ENCODE measurements around the gene TNRC6C. TPM values are rescaled to one million over a fixed set of nuclear protein-coding genes. Genes with fewer than 3 reads are reported as not detected.

The TNRC6C gene
- total RNA-seq, 1 donor from 2014 or later: 27.0 TPM

- no peak overlapping the region for H3K27ac Mint-ChIP-seq
- peaks cover 10% of the 10 kb centered on the region for H3K36me3 Mint-ChIP-seq
- DNase-seq (ENCODE audit: low spot score in 2 of 2, unreplicated experiment in 2 of 2): no peak
- H3K27me3 Mint-ChIP-seq (ENCODE audit: low read depth): no peaks in the 10 kb centered on the region
- no peaks in the 10 kb centered on the region for H3K4me1 Mint-ChIP-seq
- H3K9me3 Mint-ChIP-seq: no peaks in the 10 kb centered on the region
- no peak for TF ChIP-seq CTCF (IDR thresholded peaks at IDR 0.05; ENCODE audit: unreplicated experiment)
- H3K4me3 Mint-ChIP-seq: no peak overlapping the region
Measured at GRCh38 chr17:78109489-78109761, 150.9 kb downstream of the TNRC6C start.

GRCh38 chr17:78110363-78111015 lies 152.0 kb downstream of the TNRC6C start:
- Mint-ChIP-seq H3K4me1 (no peaks in the 10 kb centered on the region), H3K27me3 (ENCODE audit: low read depth) (no peaks in the 10 kb centered on the region), H3K36me3 (peaks cover 10% of the 10 kb centered on the region), H3K27ac (no peak overlapping the region), H3K4me3 (no peak overlapping the region), H3K9me3 (no peaks in the 10 kb centered on the region)
- no peak for TF ChIP-seq CTCF (IDR thresholded peaks at IDR 0.05; ENCODE audit: unreplicated experiment)
- no peak for DNase-seq (ENCODE audit: low spot score in 2 of 2, unreplicated experiment in 2 of 2)

GRCh38 chr17:78111016-78111726 lies 152.7 kb downstream of the TNRC6C start:
- Mint-ChIP-seq H3K27ac (no peak overlapping the region), H3K4me3 (no peak overlapping the region), H3K4me1 (no peaks in the 10 kb centered on the region), H3K27me3 (ENCODE audit: low read depth) (no peaks in the 10 kb centered on the region), H3K36me3 (peaks cover 10% of the 10 kb centered on the region), H3K9me3 (no peaks in the 10 kb centered on the region)
- DNase-seq (ENCODE audit: low spot score in 2 of 2, unreplicated experiment in 2 of 2): no peak
- no peak for TF ChIP-seq CTCF (IDR thresholded peaks at IDR 0.05; ENCODE audit: unreplicated experiment)

DNA sequence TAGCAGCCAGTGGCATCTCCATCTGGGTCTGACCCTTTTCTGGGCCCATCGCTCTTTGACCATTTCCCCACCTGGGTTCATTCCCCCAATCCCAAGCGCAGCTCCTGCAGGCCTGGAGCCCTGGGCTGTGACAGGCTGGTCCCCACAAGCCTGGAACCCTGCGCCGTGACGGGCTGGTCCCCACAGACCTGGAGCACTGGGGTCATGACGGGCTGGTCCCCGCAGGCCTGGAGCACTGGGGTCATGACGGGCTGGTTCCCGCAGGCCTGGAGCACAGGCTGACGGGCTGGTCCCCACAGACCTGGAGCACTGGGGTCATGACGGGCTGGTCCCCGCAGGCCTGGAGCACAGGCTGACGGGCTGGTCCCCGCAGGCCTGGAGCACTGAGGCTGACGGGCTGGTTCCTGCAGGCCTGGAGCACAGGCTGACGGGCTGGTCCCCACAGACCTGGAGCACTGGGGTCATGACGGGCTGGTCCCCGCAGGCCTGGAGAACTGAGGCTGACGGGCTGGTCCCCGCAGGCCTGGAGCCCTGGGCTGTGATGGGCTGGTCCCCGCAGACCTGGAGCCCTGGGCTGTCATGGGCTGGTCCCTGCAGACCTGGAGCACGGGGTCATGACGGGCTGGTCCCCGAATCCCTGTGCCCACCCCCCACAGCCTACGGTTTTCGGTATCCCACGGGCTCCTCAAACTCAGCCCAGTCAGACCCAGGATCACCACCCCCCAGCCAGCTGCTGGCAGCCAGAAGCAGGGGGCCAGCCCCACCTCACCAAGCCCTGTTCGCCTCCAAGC lies 153.4 kb downstream of the TNRC6C start:
- H3K36me3 Mint-ChIP-seq: peaks cover 10% of the 10 kb centered on the region
- H3K4me3 Mint-ChIP-seq: no peak overlapping the region
- no peak for TF ChIP-seq CTCF (IDR thresholded peaks at IDR 0.05; ENCODE audit: unreplicated experiment)
- H3K27me3 Mint-ChIP-seq (ENCODE audit: low read depth): no peaks in the 10 kb centered on the region
- no peak overlapping the region for H3K27ac Mint-ChIP-seq
- no peak for DNase-seq (ENCODE audit: low spot score in 2 of 2, unreplicated experiment in 2 of 2)
- no peaks in the 10 kb centered on the region for H3K4me1 Mint-ChIP-seq
- no peaks in the 10 kb centered on the region for H3K9me3 Mint-ChIP-seq

DNA sequence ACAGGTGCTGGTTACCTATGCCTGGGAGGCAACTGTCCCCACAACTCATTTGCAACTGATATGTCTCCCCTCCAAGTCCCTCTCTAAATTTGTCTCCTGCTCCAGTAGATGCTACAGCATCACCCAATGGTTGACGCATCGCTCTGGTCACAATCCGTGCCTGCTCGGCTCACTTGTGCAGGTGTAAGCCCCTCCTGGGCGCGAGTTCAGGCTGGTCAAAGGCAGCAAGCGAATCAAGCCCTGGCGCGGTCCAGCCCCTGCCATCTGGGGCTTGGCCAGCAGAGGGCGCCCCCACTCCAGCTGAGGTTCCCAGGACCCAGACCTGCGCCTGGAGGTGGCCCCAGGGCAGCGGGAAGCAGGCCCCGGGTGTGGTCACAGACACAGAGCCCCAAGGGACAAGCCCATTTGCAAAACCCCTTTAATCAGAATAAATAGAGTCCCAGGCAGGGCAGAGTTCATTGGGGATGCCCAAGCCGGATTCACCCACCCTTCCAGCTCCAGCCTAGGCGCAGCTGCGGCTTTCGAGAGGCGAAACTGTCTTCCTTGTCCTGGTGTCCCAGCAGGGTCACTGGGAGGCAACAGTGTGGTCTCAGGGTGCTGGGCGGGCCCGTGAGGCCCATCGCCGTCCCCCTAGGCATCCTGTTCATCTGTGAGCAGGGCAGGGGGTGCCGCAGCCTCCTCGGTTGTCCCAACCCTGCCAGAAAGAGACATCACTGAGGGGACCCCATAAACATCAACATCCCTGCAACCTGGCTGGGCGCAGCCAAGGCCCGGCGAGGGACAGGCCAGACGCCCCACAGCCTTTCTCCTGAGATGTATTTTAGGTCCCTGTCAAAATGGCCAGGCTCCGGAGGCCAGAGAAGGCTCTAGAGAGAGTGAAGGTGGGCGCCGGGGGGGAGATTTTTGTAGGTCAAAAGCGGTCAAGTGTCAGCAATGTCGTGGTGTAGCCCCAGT lies 154.3 kb downstream of the TNRC6C start:
- Mint-ChIP-seq H3K9me3 (no peaks in the 10 kb centered on the region), H3K4me3 (no peak overlapping the region), H3K4me1 (no peaks in the 10 kb centered on the region), H3K27me3 (ENCODE audit: low read depth) (no peaks in the 10 kb centered on the region), H3K27ac (no peak overlapping the region), H3K36me3 (peaks cover 10% of the 10 kb centered on the region)
- TF ChIP-seq CTCF (IDR thresholded peaks at IDR 0.05; ENCODE audit: unreplicated experiment): peak; percentile 99
- DNase-seq (ENCODE audit: low spot score in 2 of 2, unreplicated experiment in 2 of 2): peak; percentile 65 to 87
